ENCODE measurements around the gene OPCML.

The OPCML gene

GRCh38 chr11:132734217-132734616, 798.1 kb downstream of the OPCML start:
- peak; percentile 28 for DNase-seq (ENCODE audit: low spot score)

GRCh38 chr11:132728026-132728425, 804.3 kb downstream of the OPCML start:
- DNase-seq (ENCODE audit: low spot score) = no peak

GRCh38 chr11:132721526-132721925, 810.8 kb downstream of the OPCML start:
- no peak for DNase-seq (ENCODE audit: low spot score)

GRCh38 chr11:132719684-132720083, 812.6 kb downstream of the OPCML start:
- no peak for DNase-seq (ENCODE audit: low spot score)

DNA sequence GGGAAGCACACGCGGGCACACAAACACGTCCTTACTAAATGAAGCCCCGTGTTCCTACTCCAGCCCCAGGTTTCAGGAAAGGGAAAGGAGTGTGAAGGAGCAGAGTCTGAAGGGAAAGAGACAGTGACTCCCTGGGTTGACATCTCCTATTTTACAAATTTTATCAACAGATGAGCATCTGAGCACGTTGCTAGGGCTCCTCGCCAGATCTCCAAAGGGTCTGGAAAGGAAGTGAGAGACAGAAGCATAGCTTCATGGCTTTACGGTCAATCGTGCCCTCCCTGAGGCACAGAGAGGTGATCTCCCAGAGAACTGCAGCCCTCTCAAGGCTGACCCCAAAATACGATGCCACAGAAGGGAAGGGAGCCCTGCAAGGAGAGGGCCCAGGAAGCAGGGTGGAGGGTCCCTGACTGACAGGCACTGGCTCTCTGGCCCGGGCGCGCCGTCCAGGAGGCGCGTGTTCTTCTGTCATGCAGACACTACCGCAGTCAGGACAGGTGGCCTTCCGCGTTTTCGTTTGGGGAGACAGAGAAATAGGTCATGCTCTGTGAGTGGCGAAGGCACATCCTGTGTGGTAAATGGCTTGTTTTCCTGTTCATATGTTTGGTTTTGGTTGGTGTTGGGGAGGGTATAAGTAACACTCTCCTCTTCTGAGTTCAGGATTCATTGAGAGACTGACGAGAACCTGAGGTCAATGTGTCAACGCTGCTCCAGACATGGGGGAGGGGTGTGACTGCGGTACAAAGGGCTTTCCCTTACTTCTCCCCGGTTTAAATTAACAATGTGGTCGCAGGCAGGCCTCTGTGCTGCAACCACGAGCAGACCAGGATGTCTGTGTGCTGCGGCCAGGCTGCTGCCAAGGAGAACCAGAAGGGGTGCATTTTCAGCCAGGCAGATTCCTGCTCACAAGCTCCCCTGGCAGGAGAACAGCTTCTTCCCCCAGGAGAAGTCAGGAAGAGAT, 813.3 kb downstream of the OPCML start:
- DNase-seq (ENCODE audit: low spot score) = no peak

DNA sequence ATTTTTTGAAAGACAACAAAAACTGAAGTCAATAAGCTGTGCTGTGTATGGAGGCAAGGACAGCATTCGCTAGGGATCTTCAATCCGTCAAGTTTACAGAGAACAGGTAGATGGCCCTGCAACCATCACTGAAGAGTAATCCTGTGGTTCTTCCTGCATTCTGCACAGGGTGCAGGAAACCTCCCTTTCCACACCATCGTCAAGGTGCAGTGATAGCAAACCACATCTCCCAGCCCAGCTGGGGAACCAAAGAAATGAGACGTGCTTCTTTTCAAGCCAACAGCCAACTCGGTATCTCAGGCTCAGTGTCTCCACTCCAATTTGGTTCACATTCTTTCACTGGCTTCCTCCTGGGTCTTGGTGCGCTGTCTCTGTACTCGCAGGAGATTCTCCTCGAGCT, 814.5 kb downstream of the OPCML start:
- no peak for DNase-seq (ENCODE audit: low spot score)

- no peak for DNase-seq (ENCODE audit: low spot score)
Measured at GRCh38 chr11:132716037-132716436, 816.3 kb downstream of the OPCML start.

DNA sequence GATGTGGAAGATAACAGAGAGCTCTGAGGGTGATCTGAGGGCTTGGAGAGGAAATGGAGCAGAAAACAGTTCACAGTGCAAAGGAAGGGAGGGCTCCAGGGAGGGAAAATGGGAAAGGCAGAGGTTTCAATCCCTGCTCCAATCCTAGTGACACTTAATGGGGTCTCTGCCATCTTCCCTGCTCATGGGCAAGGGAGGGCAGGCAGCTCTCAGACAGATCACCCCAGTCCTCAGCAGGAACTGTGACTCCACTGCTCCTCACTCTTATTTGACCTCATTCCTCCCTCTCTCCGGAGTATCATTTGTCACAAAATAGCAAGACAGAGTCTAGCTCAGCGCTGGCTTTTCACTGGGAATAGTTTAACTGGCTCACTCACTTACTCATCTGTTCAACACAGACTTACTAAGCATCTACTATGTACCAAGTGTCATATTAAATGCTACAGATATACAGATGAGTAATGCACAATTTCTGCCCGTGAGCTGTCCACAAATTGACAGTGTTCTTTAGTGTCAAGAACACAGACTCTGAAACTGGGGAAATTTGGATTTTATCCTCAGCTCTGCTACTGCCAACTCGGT, 817.4 kb downstream of the OPCML start:
- DNase-seq (ENCODE audit: low spot score) = peak; percentile 9

GRCh38 chr11:132712466-132712865, 819.8 kb downstream of the OPCML start:
- DNase-seq (ENCODE audit: low spot score) = no peak

GRCh38 chr11:132704781-132705375, 827.4 kb downstream of the OPCML start:
- no peak for DNase-seq (ENCODE audit: low spot score)

- DNase-seq (ENCODE audit: low spot score) = no peak
Measured at GRCh38 chr11:132692891-132693290, 839.4 kb downstream of the OPCML start.

DNA sequence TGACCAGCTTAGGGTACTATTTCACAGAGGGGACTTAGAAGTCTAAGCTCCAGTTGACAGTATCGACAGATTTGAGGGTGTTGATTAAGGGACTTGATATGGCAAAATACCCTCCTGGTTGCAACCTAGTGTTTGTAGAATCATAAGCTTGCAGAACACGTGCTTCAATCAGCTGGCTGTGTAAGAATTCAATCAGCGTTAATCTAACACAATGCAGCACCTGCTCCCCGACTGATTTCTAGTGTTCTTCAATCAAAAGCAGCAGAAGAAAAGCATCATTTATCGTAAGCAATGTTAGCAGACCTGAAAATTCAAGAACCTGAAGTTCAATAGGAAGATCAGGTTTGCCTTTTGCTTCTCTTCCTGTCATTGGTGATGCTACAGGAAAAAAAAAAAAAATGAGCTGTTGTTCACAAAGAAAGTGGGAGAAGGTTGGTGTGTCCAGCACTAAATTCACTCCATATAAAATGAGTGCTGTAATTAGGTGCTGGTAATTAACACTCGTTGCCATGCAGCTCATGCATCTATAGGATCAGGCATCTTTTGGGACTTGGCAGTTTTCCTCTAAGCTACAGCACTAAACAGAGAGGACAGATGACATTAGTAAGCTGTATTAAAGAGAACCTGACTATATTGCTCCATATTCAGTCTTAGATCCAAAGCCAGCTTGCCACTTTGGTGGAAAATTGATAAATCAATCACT, 840.3 kb downstream of the OPCML start:
- DNase-seq (ENCODE audit: low spot score) = no peak

DNA sequence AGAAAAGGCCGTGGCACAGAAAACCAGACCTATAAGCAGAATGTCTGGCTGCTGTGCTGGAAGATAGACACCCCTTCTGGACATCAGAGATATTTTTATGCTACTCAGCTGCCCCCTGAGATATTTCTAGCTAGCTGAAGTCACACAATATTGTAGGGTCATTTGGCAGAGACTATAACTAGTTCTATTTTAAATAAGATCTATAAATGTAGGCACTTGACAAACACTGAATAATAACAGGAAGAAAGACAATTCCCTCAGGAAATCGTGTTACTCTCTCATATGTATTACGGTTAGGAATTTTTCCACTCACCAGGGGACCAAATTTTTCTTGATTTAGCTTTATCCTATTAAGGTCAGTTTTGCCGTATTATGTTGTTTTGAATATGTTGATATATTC, 845.4 kb downstream of the OPCML start:
- no peak for DNase-seq (ENCODE audit: low spot score)

DNA sequence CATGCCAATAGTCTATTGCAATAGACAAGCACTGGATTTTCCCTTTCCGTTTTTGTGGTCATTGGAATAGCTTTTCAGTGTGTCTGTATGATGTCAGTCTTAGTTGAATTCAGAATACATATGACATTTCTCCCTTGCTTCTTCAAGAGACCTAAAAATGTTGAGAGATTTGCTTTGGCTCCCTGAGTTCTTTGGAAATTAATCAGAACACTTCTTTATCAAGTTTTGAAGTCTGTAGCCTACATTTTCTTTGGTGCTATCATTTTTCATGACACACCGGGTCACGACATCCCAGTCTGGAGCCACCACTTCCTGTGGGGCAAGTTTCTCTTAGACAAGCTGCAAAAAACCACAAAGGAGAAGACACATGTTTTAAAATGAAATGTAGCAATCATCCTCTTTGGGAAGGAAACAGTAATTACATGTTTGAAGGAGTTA, 847.1 kb downstream of the OPCML start:
- DNase-seq (ENCODE audit: low spot score) = peak; percentile 6

DNA sequence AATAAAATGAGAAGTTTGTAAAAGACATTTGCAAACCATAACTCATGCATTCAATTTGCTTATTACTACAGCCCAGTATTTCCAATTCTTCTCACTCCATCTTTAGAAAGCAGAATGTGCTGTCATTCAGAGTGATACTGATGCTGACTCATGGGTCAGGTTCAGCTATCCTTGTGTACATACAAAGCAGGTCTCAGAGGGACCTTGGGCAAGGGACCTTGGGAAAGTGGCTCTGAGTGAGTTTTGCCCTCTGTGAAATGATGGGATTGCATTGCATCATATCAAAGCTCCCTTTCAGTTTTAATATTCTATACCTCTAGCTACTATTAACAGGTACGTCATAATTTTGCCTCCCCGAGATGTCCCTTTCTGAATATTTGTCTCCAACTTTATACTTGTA, 848.7 kb downstream of the OPCML start:
- no peak for DNase-seq (ENCODE audit: low spot score)

DNA sequence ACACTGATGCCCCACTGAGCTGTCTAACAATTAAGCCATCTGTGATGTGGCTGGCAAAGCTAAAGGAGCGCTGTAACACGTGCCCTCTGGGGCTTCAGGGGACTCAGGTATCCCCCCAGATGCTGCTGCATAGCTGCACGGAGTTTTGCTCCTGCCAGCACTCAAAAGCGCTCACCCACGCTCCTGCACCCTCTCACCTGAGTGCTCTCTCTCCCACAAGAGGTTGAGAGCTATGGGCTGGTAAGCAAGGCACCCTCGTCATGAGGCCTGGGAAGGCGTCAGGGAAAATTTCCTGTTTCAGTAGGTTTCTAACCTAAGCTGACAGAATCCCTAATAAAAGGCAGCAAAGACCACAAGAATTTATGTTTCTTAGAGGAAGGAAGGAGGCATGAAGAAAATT, 850.3 kb downstream of the OPCML start:
- DNase-seq (ENCODE audit: low spot score) = no peak

GRCh38 chr11:132680584-132680983, 851.7 kb downstream of the OPCML start:
- DNase-seq (ENCODE audit: low spot score) = no peak

- no peak for DNase-seq (ENCODE audit: low spot score)
Measured at GRCh38 chr11:132674151-132674550, 858.1 kb downstream of the OPCML start.

- DNase-seq (ENCODE audit: low spot score) = no peak
Measured at GRCh38 chr11:132671851-132672370, 860.4 kb downstream of the OPCML start.

DNA sequence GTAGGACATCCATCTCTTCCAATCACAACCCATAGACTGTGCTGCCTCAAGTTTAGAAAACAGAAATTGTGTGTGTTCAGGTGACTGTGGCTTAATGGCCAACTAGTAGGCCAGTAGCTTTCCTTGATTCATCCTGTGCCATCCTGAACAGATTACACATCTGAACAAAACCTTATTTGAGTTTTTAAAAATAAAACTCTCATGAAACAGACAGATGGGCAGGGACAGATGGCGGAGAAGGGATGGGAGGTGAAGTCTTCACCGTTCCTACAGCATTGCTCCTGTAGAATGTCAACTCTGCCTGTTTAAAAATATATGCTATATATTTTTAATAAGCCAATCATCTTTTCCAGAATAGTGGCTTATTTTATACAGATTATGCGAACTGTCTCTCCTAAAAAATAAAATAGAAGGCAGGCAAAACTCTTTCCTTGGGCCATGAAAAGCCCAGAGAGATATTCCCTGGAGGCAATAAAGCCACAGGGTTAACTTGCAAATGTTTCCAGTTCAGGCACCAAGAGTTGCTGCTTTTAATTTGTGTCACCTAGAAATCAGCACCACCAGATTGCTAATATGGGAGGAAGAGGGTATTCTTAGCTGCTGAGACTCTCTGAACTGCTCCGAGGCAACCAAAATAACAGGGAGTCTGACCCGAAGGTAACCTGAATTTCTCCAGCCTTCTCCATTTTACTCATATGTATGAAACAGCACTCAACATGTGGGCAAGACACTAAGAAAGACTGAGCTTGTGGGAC, 861.2 kb downstream of the OPCML start:
- no peak for DNase-seq (ENCODE audit: low spot score)

- DNase-seq (ENCODE audit: low spot score) = no peak
Measured at GRCh38 chr11:132669949-132670348, 862.4 kb downstream of the OPCML start.

Data from AG08396 (cell line).